Parietal lobe (tissue), 2 donors: ENCODE results near the gene KIF22. TPM values are rescaled to one million over a fixed set of nuclear protein-coding genes. Genes with fewer than 3 reads are reported as not detected.

ENCODE experiments used
- small RNA-seq: library from RNA; depleted of rRNA; stranded (forward); fragments of <200 nt; gene quantifications from one replicate; pipeline ENCODE3, GENCODE V24; 2014; ENCODE audit warnings: low replicate concordance
- total RNA-seq: library from RNA; depleted of rRNA; stranded (reverse); fragments of >200 nt; gene quantifications from one replicate; pipeline ENCODE4 v1.2.3, GENCODE V29; 2014

KIF22 gene
- 52.9 TPM for total RNA-seq

DNA sequence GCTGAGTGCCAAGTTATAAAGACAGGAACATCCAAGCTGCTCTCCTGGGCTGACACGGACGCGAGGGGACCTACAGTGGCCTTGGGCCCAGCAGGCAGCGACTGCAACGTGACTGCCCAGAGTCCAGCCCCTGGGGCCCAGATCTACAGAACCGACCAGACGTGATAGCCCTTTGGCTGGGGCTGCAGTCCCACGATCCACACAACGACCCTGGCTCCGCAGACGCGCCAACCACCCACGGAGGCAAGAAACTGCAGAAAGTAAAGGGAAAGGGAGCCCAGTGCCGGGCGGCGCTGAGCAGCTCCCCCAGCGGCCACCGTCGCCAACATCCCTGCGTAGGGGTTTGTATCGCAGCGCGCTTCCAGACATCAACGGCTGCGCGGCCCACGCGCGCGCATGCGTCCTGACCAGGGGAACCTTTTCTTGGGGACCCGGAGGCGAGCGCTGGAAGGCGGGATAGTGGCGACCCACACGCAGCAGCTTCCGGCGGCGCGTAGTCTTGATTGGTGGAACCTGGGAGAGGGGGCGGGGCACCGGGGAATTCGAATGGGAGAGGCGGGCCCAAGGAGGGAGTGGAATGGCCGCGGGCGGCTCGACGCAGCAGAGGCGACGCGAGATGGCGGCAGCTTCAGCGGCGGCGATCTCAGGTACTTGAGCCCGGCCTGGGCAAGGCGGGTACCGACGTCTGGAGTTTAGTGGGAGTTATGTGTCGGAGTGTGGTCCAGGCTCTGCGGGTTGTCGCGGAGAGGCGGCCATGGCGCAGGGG is at the start of gene KIF22:
TSS of gene KIF22 (plus strand) at position 569 of the 766 bp plus-strand sequence. CDS start at position 578, 9 bp downstream.

DNA sequence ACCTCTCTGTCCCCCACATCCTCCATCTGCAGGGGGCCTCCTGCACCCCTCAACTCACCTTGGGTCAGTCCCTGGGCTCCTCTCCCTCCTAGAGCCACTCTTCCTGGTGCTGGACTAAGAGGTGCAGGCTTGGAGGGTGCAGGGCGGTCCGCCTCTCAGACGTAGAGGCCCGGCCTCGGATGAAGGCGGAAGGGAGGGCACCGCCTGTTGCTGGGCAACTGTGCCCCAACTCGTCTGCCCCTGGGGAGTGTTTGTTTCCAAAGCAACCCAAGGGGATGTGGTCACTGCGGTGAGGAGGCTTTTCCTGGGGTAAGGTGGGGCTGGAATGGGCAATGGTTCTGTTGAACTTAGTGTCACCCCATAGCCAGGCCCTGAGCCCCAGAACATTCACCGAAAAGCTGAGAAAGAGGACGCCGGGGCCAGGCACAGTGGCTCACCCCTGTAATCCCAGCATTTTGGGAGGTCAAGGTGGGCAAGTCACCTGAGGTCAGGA is 44.7 kb upstream of the KIF22 start, which contains the start of gene C16orf54:
TSS of gene C16orf54 (minus strand) at position 138 of the 493 bp plus-strand sequence. CDS start 1,039 bp downstream, outside the sequence.

DNA sequence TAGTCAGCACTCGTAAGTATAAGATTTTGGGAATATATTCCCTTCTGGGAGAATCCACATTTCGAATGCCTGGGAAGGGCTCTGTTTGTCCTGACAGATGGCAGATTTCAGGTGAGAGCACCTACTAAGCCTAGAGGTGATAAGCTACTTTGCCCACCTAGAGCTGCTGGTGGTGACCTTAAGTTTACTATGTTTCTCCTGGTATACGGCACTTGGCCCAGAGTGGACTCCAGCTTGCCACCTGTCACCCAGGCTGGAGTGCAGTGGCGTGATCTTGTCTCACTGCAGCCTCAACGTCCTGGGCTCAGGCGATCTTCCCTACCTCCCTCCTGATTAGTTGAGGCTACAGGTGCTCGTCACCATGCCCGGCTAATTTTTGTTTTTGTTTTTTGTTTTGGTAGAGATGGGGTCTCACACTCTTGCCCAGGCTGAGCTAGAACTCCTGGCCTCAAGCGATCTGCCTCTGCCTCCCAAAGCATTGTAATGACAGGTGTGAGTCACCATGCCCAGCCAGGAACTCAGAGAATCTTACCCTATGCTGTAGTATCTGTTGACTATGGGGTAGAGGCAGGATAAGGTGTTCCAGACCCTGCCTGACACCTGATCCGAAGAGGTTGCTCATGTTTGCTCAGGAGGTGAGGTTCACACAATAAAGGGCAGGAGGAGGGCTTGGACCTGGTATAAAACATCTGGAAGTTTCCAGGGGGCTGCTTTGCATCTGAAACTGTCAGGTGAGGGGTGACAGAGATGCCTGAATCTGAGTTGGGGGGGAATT is 12.8 kb upstream of the KIF22 start, which contains the start of gene ZG16:
TSS of gene ZG16 (plus strand) at position 681 of the 775 bp plus-strand sequence. CDS start 1,011 bp downstream, outside the sequence.

DNA sequence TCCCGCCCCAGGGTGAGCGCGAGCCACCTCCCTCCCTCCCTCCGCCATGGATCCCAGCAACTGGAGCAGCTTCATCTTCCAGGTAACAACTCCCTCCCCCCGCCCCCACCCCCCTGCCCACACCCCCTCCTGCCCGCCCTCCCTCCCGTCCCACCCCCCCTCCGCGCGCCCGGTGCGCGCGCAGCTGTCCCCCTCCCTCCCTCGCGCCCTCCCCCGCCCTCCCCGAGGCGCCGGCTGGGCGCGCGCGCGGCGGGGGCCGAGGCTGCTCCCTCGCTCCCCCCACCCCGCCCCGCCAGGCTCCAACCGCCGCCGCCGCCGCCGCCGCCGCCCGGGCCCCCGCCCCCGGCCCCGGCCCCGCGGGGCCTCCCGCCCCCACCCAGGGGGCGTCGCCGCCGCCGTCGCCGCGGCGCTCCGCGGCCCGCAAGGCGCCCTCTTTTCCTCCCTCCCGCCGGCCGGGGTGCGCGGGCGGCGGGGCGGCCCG is 15.6 kb downstream of the KIF22 start, which contains the start of gene MAZ:
TSS of gene MAZ (plus strand) at position 431 of the 481 bp plus-strand sequence. CDS start 173 bp downstream, outside the sequence.

DNA sequence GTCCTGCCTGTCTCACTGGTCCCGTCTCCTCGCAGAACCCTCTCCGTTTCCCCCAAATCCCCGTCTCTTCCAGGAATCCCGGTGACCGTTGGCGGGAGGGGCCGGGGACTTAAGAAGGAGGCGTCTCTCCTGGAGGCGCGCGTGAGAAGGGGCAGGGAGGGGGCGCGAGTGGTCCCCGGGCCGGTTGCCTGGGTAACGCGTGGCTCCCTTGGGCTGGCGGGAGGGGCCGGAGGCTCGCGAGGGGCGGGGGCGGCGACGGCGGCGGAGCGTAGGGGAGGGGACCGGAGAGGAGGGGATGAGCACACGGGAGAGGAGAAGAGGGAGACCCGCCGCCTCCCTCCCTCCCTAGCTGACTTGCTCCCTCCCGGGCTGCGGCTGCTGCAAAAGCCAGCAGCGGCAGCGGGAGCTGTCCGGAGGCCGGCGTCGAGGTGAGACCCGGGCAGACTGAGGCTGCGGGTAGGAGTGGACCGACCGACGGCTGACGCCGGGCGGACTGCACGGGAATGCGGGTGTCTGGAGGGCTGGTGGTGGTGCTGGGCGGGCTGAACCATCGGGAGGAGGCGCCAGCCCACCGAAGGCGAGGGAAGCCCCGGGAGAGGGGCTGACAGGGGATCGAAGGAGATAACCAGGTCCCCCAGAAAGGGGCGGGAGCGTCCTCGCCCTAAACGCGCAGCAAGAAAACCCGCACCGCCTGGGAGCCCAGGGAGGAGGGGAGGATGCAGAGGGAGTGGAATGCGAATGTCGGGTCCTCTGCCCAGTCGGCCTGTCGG is 21.5 kb downstream of the KIF22 start, which contains the start of gene PRRT2:
TSS of gene PRRT2 (plus strand) at position 298 of the 770 bp plus-strand sequence. CDS start 862 bp downstream, outside the sequence.

DNA sequence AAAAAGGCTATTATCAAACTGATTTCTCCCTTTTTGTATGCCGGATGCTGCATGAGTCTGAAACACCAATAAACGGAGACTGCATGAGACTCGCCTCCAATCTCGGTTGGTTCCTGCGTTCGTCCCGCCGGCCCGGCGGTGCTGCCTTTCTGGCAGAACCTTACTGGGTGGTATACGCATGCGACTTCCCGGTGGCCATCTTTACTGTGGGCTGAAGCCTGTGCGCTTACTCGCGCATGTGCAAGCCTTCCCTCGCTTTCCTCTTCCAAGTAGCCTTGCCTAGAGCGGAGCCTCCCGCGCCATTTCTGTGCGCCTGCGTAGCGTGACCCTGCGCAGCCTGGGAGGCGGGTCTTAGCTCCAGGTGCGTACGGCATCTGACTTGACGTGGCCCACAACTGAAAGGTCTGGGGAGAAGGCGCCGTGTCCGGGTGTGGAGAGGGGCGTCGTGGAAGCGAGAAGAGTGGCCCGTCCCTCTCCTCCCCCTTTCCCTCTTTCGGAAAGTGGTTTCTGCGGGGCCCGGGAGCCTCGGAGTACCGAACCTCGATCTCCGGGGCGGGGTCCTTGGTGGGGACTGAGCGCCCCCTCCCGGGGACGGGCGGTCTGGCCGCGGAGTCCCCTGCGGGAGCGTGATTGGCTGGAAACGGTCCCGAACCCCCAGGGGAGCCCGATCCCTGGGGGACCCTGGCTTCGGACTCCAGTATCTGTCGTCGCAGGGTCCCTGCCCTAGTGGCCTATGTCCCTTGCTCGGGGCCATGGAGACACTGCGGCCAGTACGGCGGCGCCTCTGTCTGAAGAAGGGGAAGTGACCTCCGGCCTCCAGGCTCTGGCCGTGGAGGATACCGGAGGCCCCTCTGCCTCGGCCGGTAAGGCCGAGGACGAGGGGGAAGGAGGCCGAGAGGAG is 25.5 kb downstream of the KIF22 start, which contains the start of gene PAGR1:
TSS of gene PAGR1 (plus strand) at position 360 of the 901 bp plus-strand sequence. CDS start at position 734, 374 bp downstream.

DNA sequence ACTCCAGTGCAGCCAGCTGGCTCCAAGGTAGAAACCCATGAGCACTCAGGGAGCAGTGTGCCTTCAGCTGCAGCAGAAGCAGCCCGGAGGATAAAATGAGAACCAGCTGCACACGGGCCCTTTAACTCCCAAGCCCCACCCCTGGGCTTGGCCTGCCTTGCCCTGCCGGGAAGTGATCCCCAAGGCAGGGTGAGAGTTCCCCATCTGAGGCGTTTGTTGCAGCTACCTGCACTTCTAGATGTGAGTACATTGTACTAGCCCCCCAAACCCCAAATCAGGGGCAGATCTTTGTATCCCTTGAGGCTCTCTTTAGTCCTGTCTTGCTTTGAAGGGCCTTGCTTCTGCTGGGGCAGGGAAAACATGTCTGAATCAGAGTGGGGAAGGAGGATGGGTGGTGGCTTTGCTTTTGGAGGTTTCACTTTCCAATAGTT is 29.7 kb downstream of the KIF22 start, which contains the start of gene MVP:
TSS of gene MVP (plus strand) at position 192 of the 431 bp plus-strand sequence. CDS start 10,088 bp downstream, outside the sequence.

Small RNAs within 50 kb of the gene (small RNA-seq; reads per million reads assigned to genes)
- gene AC009133.6 (not detected), gene AC120114.4 (not detected)

Other genes with a start within 250 kb of the KIF22 start
- gene SPN, start 127.5 kb upstream of the KIF22 start, total RNA-seq: under 0.01 TPM
- gene QPRT, start 111.6 kb upstream of the KIF22 start, total RNA-seq: 2.8 TPM
- gene C16orf54, start 44.8 kb upstream of the KIF22 start, total RNA-seq: 0.31 TPM
- not detected for gene ZG16, start 12.5 kb upstream of the KIF22 start, total RNA-seq
- gene MAZ, start 15.8 kb downstream of the KIF22 start, total RNA-seq: 292 TPM
- 36.0 TPM for gene PRRT2, start 21.4 kb downstream of the KIF22 start, total RNA-seq
- gene PAGR1, start 25.4 kb downstream of the KIF22 start, total RNA-seq: 18.8 TPM
- gene MVP, start 29.7 kb downstream of the KIF22 start, total RNA-seq: 5.6 TPM
- gene CDIPT, start 72.5 kb downstream of the KIF22 start, total RNA-seq: 48.8 TPM
- gene SEZ6L2, start 108.8 kb downstream of the KIF22 start, total RNA-seq: 52.0 TPM
- 13.1 TPM for gene ASPHD1, start 109.7 kb downstream of the KIF22 start, total RNA-seq
- gene KCTD13, start 135.5 kb downstream of the KIF22 start, total RNA-seq: 36.6 TPM
- gene TMEM219, start 171.3 kb downstream of the KIF22 start, total RNA-seq: 25.4 TPM
- 55.4 TPM for gene TAOK2, start 183.1 kb downstream of the KIF22 start, total RNA-seq
- 18.8 TPM for gene HIRIP3, start 204.9 kb downstream of the KIF22 start, total RNA-seq
- 22.8 TPM for gene INO80E, start 205.5 kb downstream of the KIF22 start, total RNA-seq
- 17.2 TPM for gene DOC2A, start 220.3 kb downstream of the KIF22 start, total RNA-seq
- not detected for gene C16orf92, start 232.4 kb downstream of the KIF22 start, total RNA-seq
- 24.4 TPM for gene TLCD3B, start 240.5 kb downstream of the KIF22 start, total RNA-seq